ENCODE data around the gene NPAS3. TPM values are rescaled to one million over a fixed set of nuclear protein-coding genes. Genes with fewer than 3 reads are reported as not detected.

The NPAS3 gene
- total RNA-seq, 2 experiments from 2014 or later: not detected

DNA sequence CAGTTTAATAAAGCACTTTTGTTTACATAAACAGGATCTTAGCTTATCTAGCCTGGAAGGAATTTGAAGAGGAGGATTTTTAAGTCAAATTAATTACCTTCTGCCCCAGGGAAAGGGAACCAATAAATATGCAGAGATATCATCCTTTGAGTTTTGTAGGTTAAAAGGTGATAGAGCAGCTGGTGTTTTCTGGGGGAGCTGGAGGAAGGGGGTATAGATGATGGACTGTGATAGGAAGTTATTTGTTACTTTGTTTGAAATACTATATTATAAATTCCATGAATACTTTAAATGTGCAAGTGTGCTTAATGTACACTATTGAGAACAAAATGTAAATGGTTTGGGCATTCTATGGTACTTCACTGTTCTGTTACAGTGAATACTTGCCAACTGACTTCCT lies 55.2 kb downstream of the NPAS3 start:
- H3K4me3 Mint-ChIP-seq: no peak overlapping the region
- H3K9me3 Mint-ChIP-seq: peaks cover 7% of the 10 kb centered on the region
- CTCF ChIA-PET: no interaction called here
- TF ChIP-seq, protein P1, sequence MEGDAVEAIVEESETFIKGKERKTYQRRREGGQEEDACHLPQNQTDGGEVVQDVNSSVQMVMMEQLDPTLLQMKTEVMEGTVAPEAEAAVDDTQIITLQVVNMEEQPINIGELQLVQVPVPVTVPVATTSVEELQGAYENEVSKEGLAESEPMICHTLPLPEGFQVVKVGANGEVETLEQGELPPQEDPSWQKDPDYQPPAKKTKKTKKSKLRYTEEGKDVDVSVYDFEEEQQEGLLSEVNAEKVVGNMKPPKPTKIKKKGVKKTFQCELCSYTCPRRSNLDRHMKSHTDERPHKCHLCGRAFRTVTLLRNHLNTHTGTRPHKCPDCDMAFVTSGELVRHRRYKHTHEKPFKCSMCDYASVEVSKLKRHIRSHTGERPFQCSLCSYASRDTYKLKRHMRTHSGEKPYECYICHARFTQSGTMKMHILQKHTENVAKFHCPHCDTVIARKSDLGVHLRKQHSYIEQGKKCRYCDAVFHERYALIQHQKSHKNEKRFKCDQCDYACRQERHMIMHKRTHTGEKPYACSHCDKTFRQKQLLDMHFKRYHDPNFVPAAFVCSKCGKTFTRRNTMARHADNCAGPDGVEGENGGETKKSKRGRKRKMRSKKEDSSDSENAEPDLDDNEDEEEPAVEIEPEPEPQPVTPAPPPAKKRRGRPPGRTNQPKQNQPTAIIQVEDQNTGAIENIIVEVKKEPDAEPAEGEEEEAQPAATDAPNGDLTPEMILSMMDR (IDR thresholded peaks at IDR 0.05): no peak
- H3K27ac Mint-ChIP-seq: no peak overlapping the region
- no peaks in the 10 kb centered on the region for H3K4me1 Mint-ChIP-seq (ENCODE audit: low read depth)
- H3K36me3 Mint-ChIP-seq (ENCODE audit: low read depth): no peaks in the 10 kb centered on the region
- POLR2A ChIA-PET: no interaction called here
- intact Hi-C loops (cut with micrococcal nuclease): no loop called here
- peaks cover under 1% of the 10 kb centered on the region for H3K27me3 Mint-ChIP-seq
- DNase-seq: no peak
- ATAC-seq: no peak

DNA sequence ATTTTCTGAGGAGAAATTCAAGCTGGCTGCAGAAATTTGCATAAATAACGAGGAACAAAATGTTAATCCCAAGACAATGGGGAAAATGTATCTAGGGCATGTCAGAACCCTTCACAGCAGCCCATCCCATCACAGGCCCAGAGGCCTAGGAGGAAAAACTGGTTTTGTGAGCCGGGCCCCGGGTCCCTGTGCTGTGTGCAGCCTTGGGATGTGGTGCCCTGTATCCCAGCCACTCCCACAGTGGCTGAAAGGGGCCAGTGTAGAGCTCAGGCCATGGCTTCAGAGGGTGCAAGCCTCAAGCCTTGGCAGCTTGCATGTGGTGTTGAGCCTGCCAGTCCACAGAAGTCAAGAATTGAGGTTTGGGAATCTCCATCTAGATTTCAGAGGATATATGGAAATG lies 57.7 kb downstream of the NPAS3 start:
- H3K4me1 Mint-ChIP-seq (ENCODE audit: low read depth): no peaks in the 10 kb centered on the region

DNA sequence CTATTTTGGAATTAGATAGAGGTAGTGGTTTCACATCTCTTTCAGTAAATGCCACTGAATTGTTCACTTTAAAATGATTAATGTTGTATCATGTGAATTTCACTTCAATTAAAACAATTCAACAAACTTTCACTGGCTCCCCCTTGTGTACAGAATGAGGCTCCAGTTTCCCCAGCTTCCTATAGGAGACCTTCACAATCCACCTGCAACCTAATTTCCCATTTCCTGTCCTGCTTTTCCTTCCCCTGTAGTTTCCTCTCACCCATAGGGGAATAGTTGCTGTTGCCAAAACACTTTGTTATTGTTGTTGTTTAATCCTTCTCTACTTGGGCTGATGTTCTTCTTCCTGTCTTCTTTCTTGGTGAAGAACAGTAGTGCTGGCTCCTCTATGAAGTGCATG lies 59.8 kb downstream of the NPAS3 start:
- DNase-seq: no peak
- TF ChIP-seq, protein P1 (IDR thresholded peaks at IDR 0.05): no peak
- Mint-ChIP-seq H3K4me3 (no peak overlapping the region), H3K36me3 (ENCODE audit: low read depth) (no peaks in the 10 kb centered on the region), H3K27me3 (no peaks in the 10 kb centered on the region), H3K4me1 (ENCODE audit: low read depth) (no peaks in the 10 kb centered on the region), H3K9me3 (peaks cover 3% of the 10 kb centered on the region), H3K27ac (no peak overlapping the region)
- ATAC-seq: no peak
- CTCF ChIA-PET: no interaction called here
- intact Hi-C loops (cut with micrococcal nuclease): no loop called here
- POLR2A ChIA-PET: no interaction called here

More for the DNA sequence above, 57.7 kb downstream of the NPAS3 start:
- POLR2A ChIA-PET: no interaction called here
- Mint-ChIP-seq H3K36me3 (ENCODE audit: low read depth) (no peaks in the 10 kb centered on the region), H3K9me3 (peaks cover 6% of the 10 kb centered on the region), H3K27ac (no peak overlapping the region), H3K27me3 (no peaks in the 10 kb centered on the region), H3K4me3 (no peak overlapping the region)
- intact Hi-C loops (cut with micrococcal nuclease): no loop called here
- no peak for DNase-seq
- CTCF ChIA-PET: no interaction called here
- no peak for ATAC-seq
- TF ChIP-seq, protein P1 (IDR thresholded peaks at IDR 0.05): no peak

DNA sequence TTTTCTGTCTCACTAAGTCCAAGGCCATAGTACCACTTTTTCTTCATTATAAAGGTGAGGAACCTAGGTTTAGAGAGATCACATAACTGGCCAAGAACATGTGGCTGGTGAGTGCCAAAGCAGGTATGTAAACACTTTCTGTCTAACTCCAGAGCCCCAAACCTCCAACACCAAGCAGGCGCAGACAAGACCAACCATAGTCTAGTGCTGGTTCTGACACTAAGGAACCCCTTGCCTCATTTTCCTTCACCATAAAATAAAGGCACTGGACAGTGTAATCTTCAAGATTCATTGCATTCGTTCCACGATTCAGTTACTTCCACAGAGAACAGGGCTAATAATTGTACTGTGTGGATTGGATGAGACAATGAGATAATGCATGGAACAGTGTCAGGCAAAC lies 71.0 kb downstream of the NPAS3 start:
- no peaks in the 10 kb centered on the region for H3K27me3 Mint-ChIP-seq

DNA sequence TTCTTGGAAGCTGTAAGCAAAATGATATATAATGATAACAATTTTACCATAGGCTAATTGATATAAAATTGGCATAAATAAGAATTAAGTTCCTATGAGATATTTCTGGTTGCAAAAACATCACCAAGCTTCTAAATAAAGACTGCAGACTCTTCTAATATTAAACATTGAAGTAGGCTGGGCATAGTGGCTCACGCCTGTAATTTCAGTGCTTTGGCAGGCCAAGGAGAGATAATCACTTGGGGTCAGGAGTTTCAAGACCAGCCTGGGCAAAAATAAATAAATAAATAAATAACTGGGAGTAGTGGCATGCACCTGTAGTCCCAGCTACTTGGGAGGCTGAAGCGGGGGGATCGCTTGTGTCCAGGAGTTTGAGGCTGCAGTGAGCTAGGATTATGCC lies 71.8 kb downstream of the NPAS3 start:
- ChIA-PET CTCF (no interaction called here), POLR2A (no interaction called here)
- Mint-ChIP-seq H3K27me3 (no peaks in the 10 kb centered on the region), H3K27ac (no peak overlapping the region), H3K4me1 (ENCODE audit: low read depth) (no peaks in the 10 kb centered on the region), H3K36me3 (ENCODE audit: low read depth) (no peaks in the 10 kb centered on the region), H3K9me3 (no peaks in the 10 kb centered on the region), H3K4me3 (no peak overlapping the region)
- ATAC-seq (no peak), DNase-seq (no peak)
- TF ChIP-seq, protein P1 (IDR thresholded peaks at IDR 0.05): no peak
- intact Hi-C loops (cut with micrococcal nuclease): no loop called here

More for the DNA sequence above, 71.0 kb downstream of the NPAS3 start:
- Mint-ChIP-seq H3K27ac (no peak overlapping the region), H3K36me3 (ENCODE audit: low read depth) (no peaks in the 10 kb centered on the region), H3K4me3 (no peak overlapping the region), H3K4me1 (ENCODE audit: low read depth) (no peaks in the 10 kb centered on the region), H3K9me3 (no peaks in the 10 kb centered on the region)
- ChIA-PET CTCF (no interaction called here), POLR2A (no interaction called here)
- ATAC-seq: no peak
- intact Hi-C loops (cut with micrococcal nuclease): no loop called here
- no peak for DNase-seq
- TF ChIP-seq, protein P1 (IDR thresholded peaks at IDR 0.05): no peak

Data from activated CD8-positive, alpha-beta T cell treated with anti-CD3 and anti-CD28 coated beads for 36 hours (primary cell).